Activated CD4-positive, alpha-beta T cell treated with anti-CD3 and anti-CD28 coated beads for 36 hours (primary cell): ENCODE results near the gene AMH. TPM values are rescaled to one million over a fixed set of nuclear protein-coding genes. Genes with fewer than 3 reads are reported as not detected.
A peak's percentile ranks its signal among the peaks of the same experiment; 100 is the strongest.

Experiments used
- ATAC-seq: fragments of 200-7000 bp; cut with Tn5 transposase; one replicate; pipeline ENCODE4 v1.10.0; 2021; ENCODE audit warnings: mild to moderate bottlenecking, moderate library complexity
- CTCF ChIA-PET: fragments of 350-600 bp; sonication (Branson Sonifier 250); formaldehyde crosslinking; loops from one replicate; lab custom pipeline; 2021; ENCODE audit warnings: antibody characterized with exemption; lab: Charles Lee
- POLR2A ChIA-PET: fragments of 350-600 bp; sonication (Branson Sonifier 250); formaldehyde crosslinking; loops from one replicate; lab custom pipeline; 2021; ENCODE audit warnings: antibody characterized with exemption, inconsistent platforms; lab: Charles Lee
- DNase-seq: peaks from one replicate; pipeline ENCODE4 v3.0.0-alpha.2; 2020
- H3K27ac Mint-ChIP-seq: one replicate; pipeline ENCODE4 v1.8.0; 2021; ENCODE audit warnings: mixed read lengths
- H3K27me3 Mint-ChIP-seq: one replicate; pipeline ENCODE4 v1.8.0; 2021; ENCODE audit warnings: mixed read lengths
- H3K36me3 Mint-ChIP-seq: one replicate; pipeline ENCODE4 v1.8.0; 2021; ENCODE audit warnings: low read depth, mixed read lengths
- H3K4me1 Mint-ChIP-seq: one replicate; pipeline ENCODE4 v1.8.0; 2021; ENCODE audit warnings: mixed read lengths
- H3K4me3 Mint-ChIP-seq: one replicate; pipeline ENCODE4 v1.8.0; 2021; ENCODE audit warnings: mild to moderate bottlenecking, moderate library complexity, mixed read lengths
- H3K9me3 Mint-ChIP-seq: one replicate; pipeline ENCODE4 v1.8.0; 2021; ENCODE audit warnings: low read depth, mixed read lengths
- intact Hi-C, 2 experiments: fragments of 100-400 bp; cut with DNase I in 1 of 2; cut with micrococcal nuclease in 1 of 2; formaldehyde crosslinking; loops; one replicate each; pipeline versions ENCODE4 v1.14.2 to v1.15.1; 2022 to 2024; cut with DNase I, micrococcal nuclease
- total RNA-seq, 2 experiments: library from RNA; stranded (reverse); gene quantifications; one replicate each; pipeline ENCODE4 v1.2.3, GENCODE V29; 2021

Gene AMH
- total RNA-seq, 2 experiments from 2014 or later: 1.9 to 2.7 TPM

DNA sequence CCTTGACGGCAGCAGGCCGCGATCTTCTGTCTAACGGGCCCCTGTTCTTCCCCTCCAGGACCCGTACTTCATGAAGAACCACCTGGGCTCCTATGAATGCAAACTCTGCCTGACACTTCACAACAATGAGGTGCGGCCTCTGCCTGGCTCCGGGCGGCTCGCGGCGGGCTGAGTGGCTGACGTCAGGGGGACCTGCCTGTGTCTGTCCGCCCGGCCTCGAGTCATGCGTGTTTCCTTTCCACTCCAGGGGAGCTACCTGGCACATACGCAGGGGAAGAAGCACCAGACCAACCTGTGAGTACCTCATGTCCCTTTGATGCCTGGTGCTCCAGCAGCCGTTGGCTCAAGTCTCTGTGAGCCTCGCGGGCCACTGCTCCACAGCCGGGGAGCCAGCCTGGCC, 4.6 kb upstream of the AMH start:
- Mint-ChIP-seq H3K4me1 (peaks cover 31% of the 10 kb centered on the region), H3K4me3 (no peak overlapping the region), H3K36me3 (peaks cover 48% of the 10 kb centered on the region), H3K27me3 (no peaks in the 10 kb centered on the region), H3K27ac (no peak overlapping the region), H3K9me3 (no peaks in the 10 kb centered on the region)
- no peak for DNase-seq
- ATAC-seq: no peak
- CTCF ChIA-PET: no interaction called here
- intact Hi-C loops: no loop called here
- POLR2A ChIA-PET: no interaction called here

GRCh38 chr19:2245273-2245672, 3.9 kb upstream of the AMH start:
- intact Hi-C loops: no loop called here
- no peak for DNase-seq
- Mint-ChIP-seq H3K4me1 (peaks cover 25% of the 10 kb centered on the region), H3K36me3 (peaks cover 42% of the 10 kb centered on the region), H3K4me3 (no peak overlapping the region), H3K9me3 (no peaks in the 10 kb centered on the region), H3K27me3 (peaks cover 2% of the 10 kb centered on the region), H3K27ac (no peak overlapping the region)
- ChIA-PET POLR2A (interaction anchor here (0.6 kb wide), 1 partner anchor 27 kb away, joined by 3 read pairs; no protein-coding TSS in a partner anchor), CTCF (no interaction called here)
- no peak for ATAC-seq

GRCh38 chr19:2246014-2246620, 3.0 kb upstream of the AMH start:
- CTCF ChIA-PET: interaction anchor here (0.6 kb wide), 1 partner anchor 9 kb away, joined by 3 read pairs; no protein-coding TSS in a partner anchor

GRCh38 chr19:2246801-2247361, 2.2 kb upstream of the AMH start:
- Mint-ChIP-seq H3K27me3 (peaks cover 2% of the 10 kb centered on the region), H3K4me1 (peaks cover 9% of the 10 kb centered on the region), H3K27ac (no peak overlapping the region), H3K9me3 (no peaks in the 10 kb centered on the region), H3K4me3 (no peak overlapping the region), H3K36me3 (peaks cover 26% of the 10 kb centered on the region)
- ATAC-seq: no peak
- DNase-seq: no peak
- intact Hi-C loops: no loop called here
- ChIA-PET POLR2A (no interaction called here), CTCF (no interaction called here)

More at GRCh38 chr19:2246014-2246620, 3.0 kb upstream of the AMH start:
- H3K27ac Mint-ChIP-seq: no peak overlapping the region
- no peaks in the 10 kb centered on the region for H3K9me3 Mint-ChIP-seq
- peaks cover 17% of the 10 kb centered on the region for H3K4me1 Mint-ChIP-seq
- H3K4me3 Mint-ChIP-seq: no peak overlapping the region
- H3K27me3 Mint-ChIP-seq: peaks cover 2% of the 10 kb centered on the region
- intact Hi-C loops: no loop called here
- ATAC-seq (no peak), DNase-seq (no peak)
- POLR2A ChIA-PET: interaction anchor here (0.6 kb wide), 1 partner anchor 26 kb away, joined by 3 read pairs; no protein-coding TSS in a partner anchor
- peaks cover 33% of the 10 kb centered on the region for H3K36me3 Mint-ChIP-seq

DNA sequence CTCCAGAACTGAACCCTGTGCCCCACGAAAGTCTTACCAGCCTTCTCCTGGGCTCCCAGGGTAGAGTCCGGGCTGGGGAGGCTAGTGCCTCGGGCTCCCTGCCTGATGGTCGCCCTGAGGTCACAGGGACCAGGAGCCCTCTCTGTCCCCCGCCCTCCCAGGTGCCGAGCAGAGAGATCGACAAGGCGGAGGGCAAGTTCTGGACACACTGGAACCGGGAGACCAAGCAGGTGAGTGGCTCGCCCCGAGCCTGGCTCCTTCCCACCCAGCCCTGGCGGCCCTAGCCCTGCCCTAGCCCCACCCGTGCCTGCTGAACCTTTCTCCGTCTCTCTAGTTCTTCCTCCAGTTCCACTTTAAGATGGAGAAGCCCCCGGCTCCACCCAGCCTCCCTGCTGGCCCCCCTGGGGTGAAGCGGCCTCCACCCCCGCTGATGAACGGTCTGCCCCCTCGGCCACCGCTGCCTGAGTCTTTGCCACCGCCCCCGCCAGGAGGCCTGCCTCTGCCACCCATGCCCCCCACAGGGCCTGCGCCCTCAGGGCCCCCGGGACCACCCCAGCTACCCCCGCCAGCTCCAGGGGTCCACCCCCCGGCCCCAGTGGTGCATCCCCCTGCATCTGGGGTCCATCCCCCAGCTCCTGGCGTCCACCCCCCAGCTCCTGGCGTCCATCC, 1.6 kb upstream of the AMH start:
- intact Hi-C loops: no loop called here
- Mint-ChIP-seq H3K27ac (no peak overlapping the region), H3K36me3 (peaks cover 22% of the 10 kb centered on the region), H3K9me3 (no peaks in the 10 kb centered on the region), H3K27me3 (peaks cover 2% of the 10 kb centered on the region), H3K4me3 (no peak overlapping the region), H3K4me1 (peaks cover 4% of the 10 kb centered on the region)
- DNase-seq (no peak), ATAC-seq (no peak)
- CTCF ChIA-PET: no interaction called here
- POLR2A ChIA-PET: interaction anchor here (0.5 to 0.7 kb wide), 4 partner anchors 8 to 505 kb away, joined by 3 read pairs; no protein-coding TSS in a partner anchor

GRCh38 chr19:2248136-2249009, 750 bp upstream of the AMH start:
- POLR2A ChIA-PET: interaction anchor here (0.5 to 1.0 kb wide), 5 partner anchors 9 to 504 kb away, joined by 3 to 5 read pairs (median 3); no protein-coding TSS in a partner anchor
- ATAC-seq (no peak), DNase-seq (no peak)
- CTCF ChIA-PET: interaction anchor here (0.8 kb wide), 1 partner anchor 89 kb away, joined by 4 read pairs; no protein-coding TSS in a partner anchor
- Mint-ChIP-seq H3K4me3 (no peak overlapping the region), H3K36me3 (peaks cover 20% of the 10 kb centered on the region), H3K9me3 (no peaks in the 10 kb centered on the region), H3K4me1 (peaks cover 5% of the 10 kb centered on the region), H3K27me3 (peaks cover 2% of the 10 kb centered on the region), H3K27ac (no peak overlapping the region)
- intact Hi-C loops: no loop called here

DNA sequence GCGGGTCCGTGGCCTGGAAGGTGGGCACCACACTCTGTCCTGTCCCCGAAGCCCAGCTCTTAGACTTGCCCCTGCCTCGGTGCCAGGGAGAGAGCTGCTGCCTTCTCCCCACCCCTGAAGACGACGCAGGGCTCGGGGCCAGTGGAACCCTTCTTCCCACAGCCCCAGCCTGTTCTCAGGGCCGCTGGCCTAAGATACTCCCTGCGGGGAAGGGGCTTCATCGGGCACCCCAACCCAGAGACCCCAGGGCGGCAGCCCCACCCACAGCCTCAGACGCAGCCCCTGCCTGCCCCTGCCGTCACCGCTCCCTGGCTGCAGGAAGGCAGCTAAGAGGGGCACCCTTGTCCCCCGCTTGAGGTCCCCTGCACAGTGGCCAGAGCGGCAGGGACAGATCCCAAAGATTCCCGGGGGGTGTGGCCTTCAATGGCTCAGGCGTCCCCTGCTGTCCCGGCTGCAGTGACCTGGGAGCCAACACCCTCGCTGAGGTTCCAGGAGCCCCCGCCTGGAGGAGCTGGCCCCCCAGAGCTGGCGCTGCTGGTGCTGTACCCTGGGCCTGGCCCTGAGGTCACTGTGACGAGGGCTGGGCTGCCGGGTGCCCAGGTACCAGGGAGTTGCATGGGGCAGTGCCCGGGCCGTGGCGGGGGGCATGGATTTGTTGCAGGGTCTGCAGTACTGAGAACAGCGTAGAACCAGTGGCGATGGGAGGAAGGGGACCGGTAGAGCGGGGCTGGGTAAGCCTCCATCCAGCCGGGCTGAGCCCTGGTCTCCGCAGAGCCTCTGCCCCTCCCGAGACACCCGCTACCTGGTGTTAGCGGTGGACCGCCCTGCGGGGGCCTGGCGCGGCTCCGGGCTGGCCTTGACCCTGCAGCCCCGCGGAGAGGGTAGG, 1.0 kb downstream of the AMH start:
- Mint-ChIP-seq H3K4me1 (peaks cover 9% of the 10 kb centered on the region), H3K36me3 (peaks cover 9% of the 10 kb centered on the region), H3K9me3 (no peaks in the 10 kb centered on the region), H3K27ac (no peak overlapping the region), H3K4me3 (no peak overlapping the region), H3K27me3 (peaks cover 4% of the 10 kb centered on the region)
- ATAC-seq (no peak), DNase-seq (no peak)
- POLR2A ChIA-PET: interaction anchor here (0.6 to 1.9 kb wide), 2 partner anchors 11 to 13 kb away, joined by 4 to 11 read pairs; no protein-coding TSS in a partner anchor
- CTCF ChIA-PET: interaction anchor here (0.6 kb wide), 1 partner anchor 13 kb away, joined by 3 read pairs; no protein-coding TSS in a partner anchor
- intact Hi-C loops: no loop called here

- no peaks in the 10 kb centered on the region for H3K9me3 Mint-ChIP-seq
- no peak for ATAC-seq
- H3K27me3 Mint-ChIP-seq: peaks cover 4% of the 10 kb centered on the region
- no peak overlapping the region for H3K4me3 Mint-ChIP-seq
- CTCF ChIA-PET: no interaction called here
- H3K27ac Mint-ChIP-seq: no peak overlapping the region
- intact Hi-C loops: no loop called here
- H3K4me1 Mint-ChIP-seq: peaks cover 9% of the 10 kb centered on the region
- POLR2A ChIA-PET: interaction anchor here (1.9 kb wide), 1 partner anchor 11 kb away, joined by 11 read pairs; no protein-coding TSS in a partner anchor
- no peak for DNase-seq
- peaks cover 6% of the 10 kb centered on the region for H3K36me3 Mint-ChIP-seq
These were observed 1.6 kb downstream of the AMH start for GRCh38 chr19:2250766-2251105.

- Mint-ChIP-seq H3K27ac (no peak overlapping the region), H3K4me3 (no peak overlapping the region), H3K36me3 (peaks cover 3% of the 10 kb centered on the region), H3K9me3 (no peaks in the 10 kb centered on the region), H3K4me1 (peaks cover 11% of the 10 kb centered on the region), H3K27me3 (peaks cover 4% of the 10 kb centered on the region)
- ChIA-PET POLR2A (interaction anchor here (0.6 kb wide), 1 partner anchor 19 kb away, joined by 3 read pairs; no protein-coding TSS in a partner anchor), CTCF (interaction anchor here (0.7 to 1.6 kb wide), 2 partner anchors 21 to 141 kb away, joined by 3 to 5 read pairs; no protein-coding TSS in a partner anchor)
- peak; percentile 6 for ATAC-seq
- intact Hi-C loops: loop anchor here (2.0 kb wide), 2 partner anchors 13 to 17 kb away; no protein-coding TSS in a partner anchor
- peak; percentile 49 for DNase-seq
These were observed 2.3 kb downstream of the AMH start for GRCh38 chr19:2251106-2252054.
